GM18511 (cell line): ENCODE measurements around the gene RXFP3.
"Not testable (repeated sequence)": the region's sequence is repeated elsewhere in the genome, so short reads cannot be mapped to it uniquely, and the experiment has no call there.

Source experiments
- ATAC-seq: cut with Tn5 transposase; IDR thresholded peaks from one replicate; pipeline ENCODE4 v1.9.1; 2021; ENCODE audit warnings: mild to moderate bottlenecking, moderate library complexity; ENCODE audit not compliant: unreplicated experiment

Gene RXFP3, protein sequence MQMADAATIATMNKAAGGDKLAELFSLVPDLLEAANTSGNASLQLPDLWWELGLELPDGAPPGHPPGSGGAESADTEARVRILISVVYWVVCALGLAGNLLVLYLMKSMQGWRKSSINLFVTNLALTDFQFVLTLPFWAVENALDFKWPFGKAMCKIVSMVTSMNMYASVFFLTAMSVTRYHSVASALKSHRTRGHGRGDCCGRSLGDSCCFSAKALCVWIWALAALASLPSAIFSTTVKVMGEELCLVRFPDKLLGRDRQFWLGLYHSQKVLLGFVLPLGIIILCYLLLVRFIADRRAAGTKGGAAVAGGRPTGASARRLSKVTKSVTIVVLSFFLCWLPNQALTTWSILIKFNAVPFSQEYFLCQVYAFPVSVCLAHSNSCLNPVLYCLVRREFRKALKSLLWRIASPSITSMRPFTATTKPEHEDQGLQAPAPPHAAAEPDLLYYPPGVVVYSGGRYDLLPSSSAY

DNA sequence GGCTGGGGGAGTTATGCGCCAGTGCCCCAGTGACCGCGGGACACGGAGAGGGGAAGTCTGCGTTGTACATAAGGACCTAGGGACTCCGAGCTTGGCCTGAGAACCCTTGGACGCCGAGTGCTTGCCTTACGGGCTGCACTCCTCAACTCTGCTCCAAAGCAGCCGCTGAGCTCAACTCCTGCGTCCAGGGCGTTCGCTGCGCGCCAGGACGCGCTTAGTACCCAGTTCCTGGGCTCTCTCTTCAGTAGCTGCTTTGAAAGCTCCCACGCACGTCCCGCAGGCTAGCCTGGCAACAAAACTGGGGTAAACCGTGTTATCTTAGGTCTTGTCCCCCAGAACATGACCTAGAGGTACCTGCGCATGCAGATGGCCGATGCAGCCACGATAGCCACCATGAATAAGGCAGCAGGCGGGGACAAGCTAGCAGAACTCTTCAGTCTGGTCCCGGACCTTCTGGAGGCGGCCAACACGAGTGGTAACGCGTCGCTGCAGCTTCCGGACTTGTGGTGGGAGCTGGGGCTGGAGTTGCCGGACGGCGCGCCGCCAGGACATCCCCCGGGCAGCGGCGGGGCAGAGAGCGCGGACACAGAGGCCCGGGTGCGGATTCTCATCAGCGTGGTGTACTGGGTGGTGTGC, at the start of gene RXFP3:
Gene RXFP3, plus strand, starts transcription at position 6 of the 636 bp plus-strand sequence. Its CDS starts 355 bp downstream, at position 361.
- no peak for ATAC-seq

DNA sequence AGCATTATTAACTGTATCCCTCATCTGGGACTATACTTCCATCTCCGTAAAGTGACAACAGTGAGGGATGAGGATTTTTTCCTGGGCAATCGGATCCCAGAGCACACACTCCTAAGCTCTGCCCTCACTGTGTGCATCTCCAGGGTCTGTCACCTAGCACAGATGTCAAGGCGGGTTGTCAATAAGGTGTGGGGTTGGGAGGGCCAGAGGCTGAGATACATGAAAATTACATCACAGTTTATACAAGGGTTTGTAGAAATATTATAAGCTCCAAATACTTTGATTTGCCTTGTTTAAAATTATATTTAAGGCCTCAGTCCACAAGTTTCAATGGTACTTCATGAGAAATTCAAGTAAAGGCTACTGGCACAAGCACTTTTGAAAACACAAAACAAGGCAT, 48.9 kb upstream of the RXFP3 start:
- ATAC-seq, result no peak

DNA sequence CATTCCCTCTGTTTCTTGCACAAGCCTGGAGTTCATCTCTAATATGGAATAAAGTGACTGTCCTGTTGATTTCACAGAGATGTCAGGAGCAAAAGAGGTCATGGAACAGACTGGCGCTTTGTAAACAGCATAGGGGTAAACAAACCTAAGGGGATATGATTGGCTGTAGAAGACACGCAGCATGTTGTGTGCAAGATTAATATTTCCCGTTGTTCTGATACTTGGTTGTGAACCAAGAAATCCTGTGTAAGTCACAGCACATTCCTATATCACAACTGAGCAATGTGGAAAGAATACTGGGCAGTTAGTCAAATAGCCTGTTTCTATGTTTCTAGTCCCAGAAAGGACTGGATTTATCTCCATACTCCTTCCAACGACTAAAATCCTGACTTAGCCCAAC, 47.6 kb upstream of the RXFP3 start:
- no peak for ATAC-seq

DNA sequence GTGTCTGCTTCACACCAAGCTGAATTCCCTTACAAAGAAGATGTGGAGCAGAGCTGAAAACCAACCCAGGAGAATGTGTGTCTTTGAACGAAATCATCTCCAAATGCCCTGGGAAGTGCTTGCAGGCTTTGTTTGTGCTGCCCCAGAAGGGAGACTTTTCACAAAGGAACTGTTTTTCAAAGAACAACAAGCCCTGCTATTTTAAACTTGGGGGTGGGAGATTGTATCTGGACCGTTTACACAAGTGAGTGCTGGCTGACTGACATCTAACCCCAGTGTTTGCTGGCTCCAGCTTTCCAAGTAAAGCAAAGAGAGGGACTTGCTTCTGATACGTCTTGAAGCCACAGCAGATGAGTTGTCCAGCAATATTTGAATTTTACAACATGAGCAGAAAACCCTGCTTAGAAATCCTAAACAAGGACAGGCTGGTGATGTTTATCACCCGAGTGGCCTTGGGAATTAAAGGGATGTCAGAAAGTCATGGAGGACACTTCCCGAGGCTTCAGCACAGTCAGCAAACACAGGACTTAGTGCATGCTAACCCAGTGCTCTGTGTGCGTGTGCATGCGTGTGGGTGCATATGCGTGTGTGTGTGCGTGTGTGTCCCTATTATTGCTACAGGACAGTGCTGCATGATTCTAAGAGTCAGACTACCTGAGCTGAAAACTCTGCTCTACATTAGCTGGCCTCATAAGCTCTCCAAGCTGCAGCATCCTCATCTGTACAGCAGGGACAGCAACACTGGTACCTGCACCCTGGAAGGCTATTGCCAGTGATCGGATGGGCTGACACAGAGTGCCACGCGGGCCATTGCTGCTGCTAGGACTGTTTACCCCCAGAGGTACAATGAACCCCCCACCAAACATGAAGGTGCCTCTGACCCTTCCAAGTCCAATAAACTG, 45.8 kb upstream of the RXFP3 start:
- ATAC-seq, result peak; percentile 48

DNA sequence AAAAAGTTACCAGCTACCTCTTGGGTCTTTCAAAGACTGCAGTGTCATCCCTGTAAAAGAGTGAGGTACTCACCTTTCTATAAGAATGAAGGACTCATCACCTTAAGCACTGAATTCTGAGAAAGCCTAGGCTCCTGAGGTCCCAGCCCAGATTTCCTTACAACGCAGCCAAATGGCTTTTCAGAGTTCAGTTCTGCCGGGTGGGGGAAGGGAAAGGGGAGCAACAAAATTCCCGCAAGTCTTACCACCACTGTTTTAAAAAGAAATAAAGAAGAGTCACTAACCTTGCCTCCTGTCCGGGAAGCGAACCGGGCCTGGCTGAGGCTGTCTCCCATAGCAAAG, 44.8 kb upstream of the RXFP3 start:
- peak; percentile 23 for ATAC-seq

DNA sequence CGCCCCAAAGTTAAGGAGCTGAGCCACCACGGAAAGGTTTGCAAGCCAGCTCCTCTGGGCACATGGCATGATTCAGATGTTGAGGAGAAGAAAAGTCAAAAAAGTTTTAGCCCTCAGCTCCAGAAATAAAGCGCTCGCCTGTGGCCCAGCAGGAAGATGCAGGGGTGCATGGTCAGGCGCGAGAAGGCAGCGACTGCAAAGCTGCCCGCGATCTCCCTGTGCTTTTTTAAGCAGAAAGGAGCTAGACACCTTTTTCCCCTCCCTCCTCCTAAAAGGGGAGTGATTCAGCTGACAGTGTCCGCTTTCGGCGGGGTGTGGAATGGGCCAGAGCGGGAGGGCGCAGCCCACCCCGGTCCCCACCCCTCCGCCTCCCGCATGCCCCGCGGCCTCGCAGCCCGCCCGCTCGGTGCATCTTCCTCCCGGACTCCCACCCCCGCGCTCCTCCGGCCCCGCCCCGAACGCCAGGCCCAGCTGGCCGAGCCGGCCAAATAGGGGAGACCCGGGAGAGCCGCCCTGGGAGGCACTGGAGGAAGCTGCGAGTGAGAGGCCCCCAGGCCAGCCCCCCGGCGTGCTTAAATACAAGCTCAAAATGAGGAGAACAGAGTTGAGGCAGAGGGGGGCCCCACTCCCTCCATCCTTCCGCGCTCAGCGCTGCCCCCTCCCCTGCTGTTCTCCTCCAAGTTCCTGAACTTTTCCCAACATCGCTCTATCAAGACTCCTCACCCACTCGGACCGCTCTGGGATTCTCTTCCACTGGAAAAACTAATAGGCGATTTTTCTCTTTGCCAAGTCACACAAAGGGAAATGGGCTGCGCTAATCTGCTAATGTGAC, 44.2 kb upstream of the RXFP3 start, which contains the start of gene ADAMTS12:
Gene ADAMTS12, minus strand, starts transcription at position 203 of the 832 bp plus-strand sequence. Its CDS starts 134 bp downstream, at position 69.
- peak; percentile 63 for ATAC-seq

DNA sequence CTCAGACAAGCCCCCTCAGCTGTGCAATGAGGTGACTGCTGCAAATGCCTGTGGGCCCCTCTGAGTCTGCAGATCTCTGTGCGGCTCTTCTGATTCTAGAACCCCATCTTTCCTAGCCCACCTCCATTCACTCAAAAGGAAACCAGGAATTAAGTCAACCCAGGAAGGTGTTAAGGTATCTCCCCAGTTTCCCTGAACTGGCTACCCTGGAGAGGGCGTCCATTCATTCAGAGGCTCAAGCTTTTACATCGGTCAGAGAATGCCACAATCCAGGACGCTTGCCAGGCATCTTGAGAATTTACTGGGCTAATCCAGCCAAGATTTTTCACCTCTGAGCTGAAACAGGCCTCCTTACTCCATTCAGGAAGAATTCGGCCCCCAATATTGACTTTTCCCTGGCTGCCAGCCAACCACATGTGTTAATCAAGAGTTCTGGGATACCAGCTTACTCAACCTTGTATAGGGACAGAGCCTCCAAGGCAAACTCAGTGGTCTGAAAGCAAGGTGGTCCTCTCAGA, 43.5 kb upstream of the RXFP3 start:
- ATAC-seq, result no peak

DNA sequence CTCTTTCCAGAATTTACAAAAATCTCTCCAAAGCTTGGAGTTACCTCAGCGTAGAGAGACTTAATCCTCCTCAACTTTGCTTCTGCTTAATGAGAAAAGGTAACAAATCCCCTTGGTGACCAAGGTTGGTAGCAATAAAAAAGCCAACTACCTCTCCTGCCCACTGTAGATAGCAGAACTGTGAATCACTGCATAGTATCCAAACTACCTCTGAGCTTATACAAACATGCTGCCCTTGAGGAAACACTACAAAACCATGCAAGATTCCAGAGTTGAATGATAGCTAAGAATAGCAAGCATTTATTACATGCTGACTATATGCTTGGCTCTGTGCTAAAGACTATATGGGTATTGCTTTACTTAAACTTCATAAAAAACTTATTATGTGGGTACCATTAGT, 41.6 kb upstream of the RXFP3 start:
- no peak for ATAC-seq

DNA sequence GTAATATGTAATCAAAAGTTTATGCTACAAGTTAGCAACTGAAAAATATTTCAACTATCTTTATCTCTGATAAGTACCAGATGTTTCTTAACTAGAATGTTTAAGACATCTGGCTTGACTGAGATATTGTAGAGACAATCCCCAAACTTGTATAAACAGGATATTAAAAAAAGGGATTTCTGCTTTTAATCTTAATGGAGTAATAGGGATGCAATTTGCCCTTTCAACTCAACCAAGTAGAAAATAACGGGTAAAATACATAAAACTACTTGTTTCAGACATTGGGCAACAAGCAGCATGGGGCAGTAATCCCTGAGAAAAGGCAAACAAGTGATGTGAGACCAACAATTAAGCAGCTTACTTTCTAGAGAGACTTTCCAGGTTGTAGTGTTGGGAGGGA, 35.0 kb upstream of the RXFP3 start:
- ATAC-seq, result no peak

DNA sequence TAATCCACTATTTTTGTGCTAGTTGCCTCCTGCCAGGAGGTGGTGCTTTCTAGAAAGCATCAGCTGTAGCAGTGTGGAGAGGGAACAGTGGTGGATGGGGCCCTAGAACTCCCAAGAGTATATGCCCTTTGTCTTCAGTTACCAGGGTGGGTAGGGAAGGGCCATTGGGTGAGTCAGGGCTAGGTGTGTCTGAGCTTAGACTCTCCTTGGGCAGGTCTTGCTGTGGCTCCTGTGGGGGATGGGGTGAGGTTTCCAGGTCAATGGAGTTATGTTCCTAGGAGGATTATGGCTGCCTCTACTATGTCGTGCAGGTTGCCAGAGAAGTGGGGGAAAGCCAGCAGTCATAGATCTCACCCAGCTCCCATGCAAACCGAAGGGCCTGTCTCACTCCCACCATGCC, 33.1 kb upstream of the RXFP3 start:
- no peak for ATAC-seq

DNA sequence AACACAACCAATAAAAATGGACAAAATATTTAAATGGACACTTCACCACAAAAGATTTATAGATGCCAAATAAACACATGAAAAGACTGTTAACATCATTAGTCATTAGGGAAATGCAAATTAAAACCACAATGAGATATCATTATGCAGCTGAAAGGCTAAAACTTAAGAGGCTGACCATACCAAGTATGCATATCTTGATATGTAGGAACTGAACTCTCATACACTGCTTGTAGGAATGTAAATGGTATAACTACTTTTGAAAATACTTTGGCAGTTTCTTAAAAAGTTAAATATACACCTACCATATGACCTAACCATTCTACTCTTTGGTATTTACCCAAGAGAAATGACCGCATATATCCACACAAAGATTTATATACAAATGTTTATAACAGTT, 30.8 kb upstream of the RXFP3 start:
- ATAC-seq, result no peak

DNA sequence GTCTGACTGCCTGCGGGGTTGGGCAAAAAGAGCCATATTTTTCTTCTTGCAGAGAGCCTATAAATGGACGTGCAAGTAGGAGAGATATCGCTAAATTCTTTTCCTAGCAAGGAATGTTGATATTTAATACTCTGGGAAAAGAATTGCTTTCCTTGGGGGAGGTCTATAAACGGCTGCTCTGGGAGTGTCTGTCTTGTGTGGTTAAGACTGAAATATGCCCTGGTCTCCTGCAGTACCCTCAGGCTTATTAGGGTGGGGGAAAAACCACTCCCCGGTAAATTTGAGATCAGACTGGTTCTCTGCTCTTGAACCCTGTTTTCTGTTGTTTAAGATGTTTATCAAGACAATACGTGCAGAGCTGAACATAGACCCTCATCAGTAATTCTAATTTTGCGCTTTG, 29.9 kb upstream of the RXFP3 start:
- ATAC-seq, result not testable (repeated sequence)

DNA sequence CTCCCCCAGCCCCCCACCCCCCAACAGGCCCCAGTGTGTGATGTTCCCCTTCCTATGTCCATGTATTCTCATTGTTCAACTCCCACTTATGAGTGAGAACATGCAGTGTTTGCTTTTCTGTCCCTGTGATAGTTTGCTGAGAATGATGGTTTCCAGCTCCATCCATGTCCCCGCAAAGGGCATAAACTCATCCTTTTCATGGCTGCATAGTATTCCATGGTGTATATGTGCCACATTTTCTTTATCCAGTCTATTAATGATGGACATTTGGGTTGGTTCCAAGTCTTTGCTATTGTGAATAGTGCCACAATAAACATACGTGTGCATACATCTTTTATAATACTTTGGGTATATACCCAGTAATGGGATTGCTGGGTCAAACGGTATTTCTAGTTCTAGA, 21.3 kb upstream of the RXFP3 start:
- not testable (repeated sequence) for ATAC-seq

DNA sequence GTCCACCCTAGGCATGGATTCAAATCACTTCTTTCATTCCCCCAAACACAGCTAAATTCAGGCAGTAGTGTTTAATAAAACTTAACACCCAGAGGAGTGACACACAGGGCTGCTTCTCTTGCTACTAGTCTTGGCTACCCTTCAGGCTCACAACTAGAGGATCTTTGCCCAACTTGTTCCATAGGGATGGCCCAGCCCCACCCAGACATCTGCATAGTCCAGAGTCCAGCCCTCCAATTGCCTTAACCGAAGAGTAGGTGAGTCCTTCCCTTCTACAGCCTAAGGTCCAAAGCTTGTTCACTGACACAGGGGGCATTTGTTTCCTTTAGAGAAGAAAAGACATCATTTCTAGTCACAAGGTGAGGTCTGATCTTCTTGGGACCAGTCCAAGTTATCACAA, 15.2 kb upstream of the RXFP3 start:
- ATAC-seq, result no peak

DNA sequence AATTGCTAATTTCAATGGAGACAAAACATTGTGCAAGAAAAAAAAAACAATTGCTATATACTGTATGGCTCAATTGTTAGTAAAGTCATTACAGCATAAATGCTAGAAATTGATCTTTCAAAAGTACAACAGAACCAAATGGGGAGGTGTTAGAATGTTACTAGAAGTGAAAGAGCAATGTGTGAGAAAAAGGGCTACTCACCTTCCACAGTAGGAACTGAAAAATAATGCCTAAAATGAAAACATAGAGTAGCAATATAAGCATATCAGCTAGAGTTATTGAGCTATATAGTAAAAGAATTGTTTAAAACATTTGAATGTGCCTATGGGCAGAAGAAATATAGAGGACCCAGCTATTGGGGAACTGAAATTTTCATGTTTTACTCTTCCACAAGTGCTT, 10.9 kb upstream of the RXFP3 start:
- ATAC-seq, result peak; percentile 52

DNA sequence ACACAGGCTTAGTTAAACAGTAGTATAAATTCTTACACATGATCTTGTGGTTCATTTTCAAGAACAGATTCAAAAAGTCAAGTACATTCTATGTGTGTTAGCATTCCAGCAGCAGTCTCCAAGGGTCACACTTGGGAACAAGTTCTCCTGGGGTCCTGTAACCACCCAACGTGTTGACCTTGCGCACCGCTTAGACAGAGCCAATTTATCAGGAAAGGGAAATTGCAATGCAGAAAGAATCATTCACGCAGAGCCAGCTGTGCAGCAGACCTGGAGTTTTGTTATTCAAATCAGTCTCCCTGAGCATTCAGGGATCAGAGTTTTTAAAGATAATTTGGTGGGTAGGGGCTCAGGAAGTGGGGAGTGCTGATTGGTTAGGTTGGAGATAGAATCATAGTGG, 8.5 kb upstream of the RXFP3 start:
- no peak for ATAC-seq

DNA sequence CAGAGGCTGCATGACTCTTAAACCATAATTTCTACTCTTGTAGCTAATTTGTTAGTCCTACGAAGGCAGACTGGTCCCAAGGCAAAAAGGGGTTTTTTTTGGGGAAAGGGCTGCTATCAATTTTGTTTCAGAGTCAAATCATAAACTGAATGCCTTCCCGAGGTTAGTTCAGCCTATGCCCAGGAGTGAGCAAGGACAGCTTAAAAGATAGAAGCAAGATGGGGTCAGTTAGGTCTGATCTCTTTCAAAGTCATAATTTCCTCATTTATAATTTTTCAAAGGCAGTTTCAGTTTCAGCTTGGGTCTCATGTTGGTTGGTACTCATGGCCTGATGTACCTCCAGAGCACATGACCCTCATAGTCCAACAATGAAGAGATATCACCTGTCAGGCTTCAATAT, 7.9 kb upstream of the RXFP3 start:
- no peak for ATAC-seq

DNA sequence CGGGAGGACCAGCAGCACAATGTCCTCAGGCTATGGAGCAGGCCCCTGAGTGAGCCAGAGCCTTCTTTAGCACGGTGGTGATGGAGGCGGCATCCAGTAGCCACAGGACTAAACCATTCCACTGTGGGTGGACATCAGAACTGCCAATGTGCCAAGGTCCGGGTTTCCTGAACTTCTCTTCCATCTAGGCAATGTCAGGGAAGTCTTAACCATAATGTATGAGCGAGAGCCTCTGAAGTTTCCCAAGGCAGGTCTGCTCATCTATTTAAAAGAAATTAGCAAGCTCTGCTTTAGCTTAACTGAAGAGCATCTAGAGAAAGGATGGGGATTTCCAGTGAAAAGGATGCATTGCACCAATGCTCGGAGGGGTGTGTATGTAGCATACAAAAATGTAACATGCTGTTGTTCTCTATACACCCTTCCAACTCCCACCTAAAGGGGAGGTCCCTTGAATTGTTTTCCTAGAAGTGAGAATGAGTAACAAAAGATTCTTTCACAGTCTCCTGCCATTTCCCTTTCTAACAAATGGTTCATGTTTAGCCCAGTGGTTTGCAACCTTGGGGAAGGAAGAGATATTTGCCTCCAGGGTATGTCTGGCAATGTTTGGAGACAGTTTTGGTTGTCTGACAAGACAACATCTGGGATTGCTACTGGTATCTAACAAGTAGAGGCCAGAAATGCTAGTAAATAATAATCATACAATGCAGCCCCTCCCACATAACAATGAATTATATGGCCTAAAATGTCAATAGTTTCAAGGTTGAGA, 6.1 kb upstream of the RXFP3 start:
- ATAC-seq, result no peak

DNA sequence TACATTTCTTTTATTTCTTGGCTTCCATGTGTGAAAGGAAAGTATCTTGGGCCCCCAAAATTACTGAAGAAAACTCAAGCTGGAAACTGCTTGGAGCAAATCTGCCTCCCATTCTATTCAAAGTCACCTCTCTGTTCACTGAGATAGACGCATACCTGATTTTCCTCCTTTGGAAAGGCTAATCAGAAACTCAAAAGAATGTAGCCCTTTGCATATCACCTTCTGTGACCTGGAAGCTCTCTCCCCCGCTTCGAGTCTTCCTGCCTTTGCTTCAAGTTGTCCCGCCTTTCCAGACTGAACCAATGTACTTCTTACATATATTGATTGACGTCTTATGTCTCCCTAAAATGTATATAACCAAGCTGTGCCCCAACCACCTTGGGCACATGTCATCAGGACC, 5.0 kb upstream of the RXFP3 start:
- no peak for ATAC-seq
